Ureter (tissue), 1 donor: ENCODE measurements around the gene POLR2M. TPM values are rescaled to one million over a fixed set of nuclear protein-coding genes. Genes with fewer than 3 reads are reported as not detected.

Experiments
- DNase-seq: peaks from one replicate; pipeline ENCODE4 v3.0.0-alpha.2; 2020; ENCODE audit warnings: low spot score
- total RNA-seq: library from RNA; stranded (reverse); gene quantifications from one replicate; pipeline ENCODE4 v1.2.4, GENCODE V29; 2023
- donor health status: DM: yes; HTN: yes; CAD: no.

The POLR2M gene
- total RNA-seq, 1 donor from 2014 or later = 75.8 TPM

GRCh38 chr15:57692709-57693108 is 13.8 kb upstream of the POLR2M start:
- DNase-seq = no peak

GRCh38 chr15:57694279-57694678 is 12.2 kb upstream of the POLR2M start:
- DNase-seq = no peak

GRCh38 chr15:57696146-57696545 is 10.4 kb upstream of the POLR2M start:
- no peak for DNase-seq

- no peak for DNase-seq
Observed at GRCh38 chr15:57697588-57697987, 8.9 kb upstream of the POLR2M start.

GRCh38 chr15:57698243-57698642 is 8.3 kb upstream of the POLR2M start:
- no peak for DNase-seq

GRCh38 chr15:57698991-57699390 is 7.5 kb upstream of the POLR2M start:
- DNase-seq = no peak

- DNase-seq = no peak
Observed at GRCh38 chr15:57703387-57703786, 3.1 kb upstream of the POLR2M start.

- no peak for DNase-seq
Observed at GRCh38 chr15:57704441-57704840, 2.1 kb upstream of the POLR2M start.

GRCh38 chr15:57705746-57706404 is 639 bp upstream of the POLR2M start:
- DNase-seq = no peak

- no peak for DNase-seq
Observed at GRCh38 chr15:57708047-57708446, 1.5 kb downstream of the POLR2M start.

GRCh38 chr15:57718309-57718708 is 11.8 kb downstream of the POLR2M start:
- no peak for DNase-seq

GRCh38 chr15:57720867-57721266 is 14.4 kb downstream of the POLR2M start:
- no peak for DNase-seq

GRCh38 chr15:57726411-57726810 is 19.9 kb downstream of the POLR2M start:
- no peak for DNase-seq

GRCh38 chr15:57727031-57727430 is 20.5 kb downstream of the POLR2M start:
- DNase-seq = no peak

GRCh38 chr15:57728436-57728835 is 21.9 kb downstream of the POLR2M start:
- no peak for DNase-seq

GRCh38 chr15:57730876-57731275 is 24.4 kb downstream of the POLR2M start:
- DNase-seq = no peak

- DNase-seq = no peak
Observed at GRCh38 chr15:57731530-57732103, 25.1 kb downstream of the POLR2M start.

- DNase-seq = no peak
Observed at GRCh38 chr15:57732526-57733331, 26.2 kb downstream of the POLR2M start.

GRCh38 chr15:57734860-57735259 is 28.3 kb downstream of the POLR2M start:
- DNase-seq = no peak

GRCh38 chr15:57735431-57735830 is 28.9 kb downstream of the POLR2M start:
- no peak for DNase-seq

- DNase-seq = no peak
Observed at GRCh38 chr15:57735891-57736290, 29.4 kb downstream of the POLR2M start.

- no peak for DNase-seq
Observed at GRCh38 chr15:57736591-57736990, 30.1 kb downstream of the POLR2M start.

GRCh38 chr15:57738734-57739237 is 32.3 kb downstream of the POLR2M start:
- no peak for DNase-seq
